Neuronal stem cell (in vitro differentiated cells): ENCODE data around the gene WWP2.
"Not testable (repeated sequence)": the region's sequence is repeated elsewhere in the genome, so short reads cannot be mapped to it uniquely, and the experiment has no call there.

ENCODE experiments used
- DNase-seq: peaks from one replicate; pipeline ENCODE4 v3.0.0-alpha.2; 2013; ENCODE audit warnings: low spot score
- H2AFZ ChIP-seq: one replicate; pipeline ENCODE4 v1.6.1; 2013; ENCODE audit warnings: mild to moderate bottlenecking, low read length, inconsistent platforms
- H2AK5ac ChIP-seq: 2 replicates; pipeline ENCODE4 v1.6.1; 2013; ENCODE audit warnings: low read depth, mild to moderate bottlenecking, inconsistent platforms, low read length, moderate library complexity, mixed read lengths
- H2BK120ac ChIP-seq: 2 replicates; pipeline ENCODE4 v1.6.1; 2013; ENCODE audit warnings: low read depth, mild to moderate bottlenecking, inconsistent platforms, low read length, moderate library complexity, mixed read lengths
- H2BK12ac ChIP-seq: one replicate; pipeline ENCODE4 v1.6.1; 2013; ENCODE audit warnings: low read length, inconsistent platforms
- H2BK15ac ChIP-seq: 2 replicates; pipeline ENCODE4 v1.6.1; 2013; ENCODE audit warnings: mild to moderate bottlenecking, low read length, inconsistent platforms, mixed read lengths
- H2BK5ac ChIP-seq: one replicate; pipeline ENCODE4 v1.6.1; 2013; ENCODE audit warnings: inconsistent platforms, mild to moderate bottlenecking, low read length, moderate library complexity
- H3K14ac ChIP-seq: one replicate; pipeline ENCODE4 v1.6.1; 2013; ENCODE audit warnings: low read length, inconsistent platforms
- H3K18ac ChIP-seq: 2 replicates; pipeline ENCODE4 v1.6.1; 2013; ENCODE audit warnings: low read length, inconsistent platforms
- H3K23ac ChIP-seq: 2 replicates; pipeline ENCODE4 v1.6.1; 2013; ENCODE audit warnings: low read depth, mild to moderate bottlenecking, mixed read lengths, low read length, inconsistent platforms; ENCODE audit not compliant: poor library complexity
- H3K27ac ChIP-seq: replicated peaks from 3 replicates; pipeline ENCODE4 v1.5.1; 2013; ENCODE audit warnings: low read length, inconsistent platforms
- H3K27me3 ChIP-seq, 3 experiments: 2 replicates each; pipeline ENCODE4 v1.6.1; 2013; ENCODE audit warnings: low read length in 3 of 3, mild to moderate bottlenecking in 2 of 3, inconsistent platforms in 1 of 3, low read depth in 1 of 3, mixed read lengths in 1 of 3, moderate library complexity in 1 of 3; ENCODE audit not compliant: control insufficient read depth in 3 of 3, insufficient read depth in 3 of 3
- H3K36me3 ChIP-seq, 2 donors: replicated peaks in 1 of 2; 2 replicates each; pipeline ENCODE4 v1.6.1; 2013; ENCODE audit warnings: low read length in 2 of 2; ENCODE audit not compliant: control insufficient read depth in 2 of 2, insufficient read depth in 2 of 2
- H3K4ac ChIP-seq: 2 replicates; pipeline ENCODE4 v1.6.1; 2013; ENCODE audit warnings: inconsistent platforms, mild to moderate bottlenecking, low read length, moderate library complexity
- H3K4me1 ChIP-seq, 2 donors: 1 replicate in 1 of 2; 2 replicates in 1 of 2; pipeline ENCODE4 v1.6.1; 2013; ENCODE audit warnings: low read length in 2 of 2, low read depth in 1 of 2; ENCODE audit not compliant: control insufficient read depth in 2 of 2, insufficient read depth in 1 of 2
- H3K4me2 ChIP-seq: one replicate; pipeline ENCODE4 v1.6.1; 2013; ENCODE audit warnings: mild to moderate bottlenecking, low read length, inconsistent platforms; ENCODE audit not compliant: insufficient read depth, poor library complexity, severe bottlenecking
- H3K4me3 ChIP-seq, 2 donors: 2 replicates each; pipeline ENCODE4 v1.5.1; 2013; ENCODE audit warnings: low read length in 2 of 2, mild to moderate bottlenecking in 2 of 2, inconsistent platforms in 1 of 2, moderate library complexity in 1 of 2
- H3K79me1 ChIP-seq: one replicate; pipeline ENCODE4 v1.6.1; 2013; ENCODE audit warnings: low read depth, mild to moderate bottlenecking, inconsistent platforms, low read length, moderate library complexity
- H3K9ac ChIP-seq: one replicate; pipeline ENCODE4 v1.6.1; 2013; ENCODE audit warnings: mild to moderate bottlenecking, low read depth, low read length, inconsistent platforms; ENCODE audit not compliant: poor library complexity
- H3K9me3 ChIP-seq, 2 donors: replicated peaks in 1 of 2; 2 replicates each; pipeline versions ENCODE3 to v1.6.1; 2013; ENCODE audit warnings: low read length in 2 of 2, mild to moderate bottlenecking in 2 of 2, inconsistent platforms in 1 of 2, low read depth in 1 of 2, mixed read lengths in 1 of 2, moderate library complexity in 1 of 2; ENCODE audit not compliant: control insufficient read depth in 2 of 2, insufficient read depth in 1 of 2
- H4K8ac ChIP-seq: one replicate; pipeline ENCODE4 v1.6.1; 2013; ENCODE audit warnings: low read depth, mild to moderate bottlenecking, inconsistent platforms, low read length, moderate library complexity
- H4K91ac ChIP-seq: one replicate; pipeline ENCODE4 v1.6.1; 2013; ENCODE audit warnings: low read length, low read depth, mild to moderate bottlenecking, inconsistent platforms; ENCODE audit not compliant: poor library complexity
- WGBS, 2 donors: extraction: QIAGEN DNeasy Blood & Tissue Kit; methylation state at CpG; one replicate each; pipeline ENCODE4 v1.1.7; 2013; ENCODE audit warnings: missing lambda C conversion rate in 2 of 2, mixed read lengths in 1 of 2; ENCODE audit not compliant: insufficient read length in 2 of 2, insufficient replicate concordance in 1 of 2; ENCODE audit errors: extremely low coverage in 2 of 2; 5-methylcytosine and 5-hydroxymethylcytosine counted together

WWP2 gene

DNA sequence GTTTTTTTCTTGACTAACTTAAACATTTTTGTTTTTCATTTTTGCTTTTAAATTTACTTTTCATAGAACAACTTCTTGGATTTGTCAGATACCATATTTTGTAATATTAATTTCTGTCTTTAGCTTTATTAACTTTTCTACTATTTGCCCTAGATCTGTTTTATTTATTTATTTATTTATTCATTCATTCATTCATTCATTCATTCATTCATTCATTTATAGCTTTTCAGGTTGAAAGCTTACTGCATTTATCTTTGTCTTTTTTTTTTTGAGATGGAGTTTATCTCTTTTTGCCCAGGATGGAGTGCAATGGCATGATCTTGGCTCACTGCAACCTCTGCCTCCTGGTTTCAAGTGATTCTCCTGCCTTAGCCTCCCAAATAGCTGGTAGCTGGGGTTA lies 44.6 kb downstream of the WWP2 start:
- H4K91ac ChIP-seq, H3K4me2 ChIP-seq, H4K8ac ChIP-seq, H3K14ac ChIP-seq, DNase-seq, H3K4me3 ChIP-seq, H2BK12ac ChIP-seq, H3K18ac ChIP-seq, H3K36me3 ChIP-seq, H3K4ac ChIP-seq, H2BK15ac ChIP-seq, H3K23ac ChIP-seq, H2AFZ ChIP-seq, H3K27me3 ChIP-seq, H2BK5ac ChIP-seq, H3K27ac ChIP-seq, H2AK5ac ChIP-seq, H3K79me1 ChIP-seq, H3K4me1 ChIP-seq, H3K9ac ChIP-seq, H3K9me3 ChIP-seq, H2BK120ac ChIP-seq: not testable (repeated sequence)

DNA sequence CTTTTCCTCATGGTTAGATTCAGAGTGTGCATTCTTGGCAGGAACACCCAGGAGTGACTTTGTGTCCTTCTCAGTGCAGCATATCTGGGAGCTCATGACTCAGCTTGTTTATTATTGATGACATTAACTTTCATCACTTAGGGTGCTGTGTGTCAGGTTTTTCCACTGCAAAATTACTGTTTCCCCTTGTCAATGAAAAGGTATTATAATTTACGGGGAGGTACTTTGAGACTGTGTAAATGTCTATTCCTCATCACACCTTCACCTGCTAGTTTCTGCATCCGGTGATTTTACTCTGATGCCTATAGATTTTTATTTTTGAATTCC lies 50.5 kb downstream of the WWP2 start:
- Histone ChIP-seq H3K18ac (no peak overlapping the region), H4K91ac (no peak overlapping the region), H3K4me2 (no peak overlapping the region), H2BK15ac (no peak overlapping the region), H3K79me1 (peaks cover 4% of the 10 kb centered on the region), H4K8ac (no peak overlapping the region), H3K27ac (no peak overlapping the region), H3K4me1 (no peaks in the 10 kb centered on the region), H3K23ac (no peak overlapping the region), H2AK5ac (no peak overlapping the region), H3K14ac (no peak overlapping the region), H3K9me3 (peaks cover 0 to under 1% of the 10 kb centered on the region in 2 donors), H2BK5ac (no peak overlapping the region), H2BK120ac (no peak overlapping the region), H3K9ac (no peak overlapping the region), H3K4ac (no peak overlapping the region), H3K27me3 (no peaks in the 10 kb centered on the region), H2BK12ac (no peak overlapping the region), H3K4me3 (no peak overlapping the region), H2AFZ (no peak overlapping the region), H3K36me3 (peaks cover 3 to 6% of the 10 kb centered on the region in 2 donors)
- DNase-seq = no peak
- WGBS, 2 donors = no CpG with 5 or more reads among the region's 2 CpGs

DNA sequence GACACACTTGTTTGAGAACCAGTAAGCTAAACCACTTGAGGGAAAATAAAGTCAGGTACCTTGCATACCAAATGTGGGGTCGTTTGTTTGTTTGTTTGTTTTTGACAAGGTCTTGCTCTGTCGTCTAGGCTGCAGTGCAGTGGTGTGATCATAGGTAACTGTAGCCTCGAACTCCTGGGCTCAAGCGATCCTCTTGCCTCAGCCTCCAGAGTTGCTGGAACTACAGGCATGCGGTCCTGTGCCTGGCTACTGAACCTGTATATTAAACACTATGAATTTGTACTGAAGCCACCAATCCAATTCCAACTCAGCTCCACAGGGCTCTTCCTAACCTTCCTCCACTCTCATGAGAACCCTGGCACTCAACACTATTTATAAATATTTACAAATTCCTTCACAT lies 51.9 kb downstream of the WWP2 start:
- Histone ChIP-seq H3K27ac (no peak overlapping the region), H3K4me3 (no peak overlapping the region), H3K9ac (no peak overlapping the region), H3K79me1 (peaks cover 4% of the 10 kb centered on the region), H3K23ac (no peak overlapping the region), H4K8ac (no peak overlapping the region), H3K9me3 (peaks cover 0 to 3% of the 10 kb centered on the region in 2 donors), H2AFZ (no peak overlapping the region), H3K18ac (no peak overlapping the region), H2BK12ac (no peak overlapping the region), H4K91ac (no peak overlapping the region), H2BK120ac (no peak overlapping the region), H3K4me1 (peaks cover 4% of the 10 kb centered on the region in 2 donors), H3K4me2 (no peak overlapping the region), H3K36me3 (peaks cover 3 to 6% of the 10 kb centered on the region in 2 donors), H3K4ac (no peak overlapping the region), H2BK5ac (no peak overlapping the region), H2AK5ac (no peak overlapping the region), H3K14ac (no peak overlapping the region), H2BK15ac (no peak overlapping the region), H3K27me3 (no peaks in the 10 kb centered on the region)
- DNase-seq = no peak
- no CpG with 5 or more reads among the region's 5 CpGs for WGBS, 2 donors

DNA sequence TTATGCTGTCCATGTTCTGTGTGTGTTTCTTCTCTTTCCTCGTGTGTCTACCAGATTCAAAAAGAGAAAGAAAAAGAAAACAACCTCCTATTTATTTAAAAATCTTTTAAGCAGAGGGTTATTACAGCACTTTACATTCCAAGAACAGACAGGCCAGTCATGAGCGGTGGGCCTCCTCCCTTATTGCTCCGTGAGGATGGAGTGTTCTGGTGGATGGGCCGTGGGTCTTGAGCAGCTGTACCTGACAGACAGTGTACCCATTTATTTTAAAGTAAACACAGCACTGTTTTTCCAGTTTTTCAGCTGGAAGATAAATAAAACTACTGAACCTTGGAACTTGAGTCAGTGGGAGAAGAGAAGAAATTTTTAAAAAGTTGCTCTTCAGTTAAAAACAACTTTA lies 52.4 kb downstream of the WWP2 start:
- H2BK15ac ChIP-seq = no peak overlapping the region
- H3K36me3 ChIP-seq = peaks cover 3 to 6% of the 10 kb centered on the region in 2 donors
- no peak overlapping the region for H2BK120ac ChIP-seq
- no peaks in the 10 kb centered on the region for H3K27me3 ChIP-seq
- no peak overlapping the region for H3K4me2 ChIP-seq
- H3K23ac ChIP-seq = no peak overlapping the region
- H2BK12ac ChIP-seq = no peak overlapping the region
- H2AFZ ChIP-seq = no peak overlapping the region
- no peak overlapping the region for H3K14ac ChIP-seq
- no peak overlapping the region for H3K27ac ChIP-seq
- H2BK5ac ChIP-seq = no peak overlapping the region
- H4K8ac ChIP-seq = no peak overlapping the region
- H3K79me1 ChIP-seq = peaks cover 4% of the 10 kb centered on the region
- H3K9me3 ChIP-seq = peaks cover 0 to 3% of the 10 kb centered on the region in 2 donors
- no peak for DNase-seq
- no peak overlapping the region for H3K4me3 ChIP-seq
- no CpG with 5 or more reads among the region's 4 CpGs for WGBS, 2 donors
- H2AK5ac ChIP-seq = no peak overlapping the region
- H3K9ac ChIP-seq = no peak overlapping the region
- no peak overlapping the region for H3K4ac ChIP-seq
- peaks cover 6% of the 10 kb centered on the region in 2 donors for H3K4me1 ChIP-seq
- no peak overlapping the region for H4K91ac ChIP-seq
- no peak overlapping the region for H3K18ac ChIP-seq
